NCI-H446 treated with DMSO at 0.1 percent for 48 hours (cell line): Measurements from ENCODE around the gene LTBP1.
A peak's percentile ranks its signal among the peaks of the same experiment; 100 is the strongest.
"Not testable (repeated sequence)": the region's sequence is repeated elsewhere in the genome, so short reads cannot be mapped to it uniquely, and the experiment has no call there.

Experiments used
- DNase-seq: peaks from one replicate; lab custom pipeline; 2025; lab: John Stamatoyannopoulos, UW

The LTBP1 gene

DNA sequence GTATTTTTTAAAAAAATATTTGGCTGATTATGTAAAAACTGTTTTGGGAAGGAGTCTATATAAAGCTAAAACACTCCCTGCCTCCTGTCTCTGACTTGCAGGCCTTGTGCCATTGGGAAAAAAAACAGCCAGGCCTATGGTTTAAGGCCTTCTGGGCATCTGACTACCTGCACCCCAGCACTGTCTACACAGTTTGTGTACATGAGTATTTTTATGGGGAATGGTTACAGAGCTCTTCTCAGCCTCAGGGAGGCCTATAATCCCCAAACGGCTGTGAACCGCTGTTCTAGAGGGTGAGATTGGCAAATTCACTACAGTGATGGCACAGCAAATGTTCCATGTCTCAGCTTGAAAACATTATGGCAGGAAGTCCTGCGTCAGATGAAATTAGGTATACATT is 96.1 kb downstream of the LTBP1 start:
- DNase-seq, result no peak

DNA sequence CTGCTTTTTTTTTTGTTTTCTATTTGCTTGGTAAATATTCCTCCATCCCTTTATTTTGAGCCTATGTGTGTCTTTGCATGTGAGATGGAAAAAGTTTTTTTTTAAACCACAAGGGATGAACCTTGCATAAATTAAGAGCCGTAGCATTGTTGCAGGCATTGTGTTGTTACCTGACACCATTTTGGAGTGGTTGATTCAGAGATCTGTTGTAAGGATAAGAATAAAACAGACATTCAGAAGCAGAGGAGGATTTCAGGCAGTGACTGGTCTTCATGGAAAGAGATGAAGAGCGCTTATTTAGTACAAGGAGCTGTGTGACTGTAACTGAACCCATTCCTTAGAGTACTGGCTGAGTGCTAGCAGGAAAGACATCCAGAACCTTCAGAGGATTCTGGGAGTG is 101.2 kb downstream of the LTBP1 start:
- DNase-seq, result no peak

DNA sequence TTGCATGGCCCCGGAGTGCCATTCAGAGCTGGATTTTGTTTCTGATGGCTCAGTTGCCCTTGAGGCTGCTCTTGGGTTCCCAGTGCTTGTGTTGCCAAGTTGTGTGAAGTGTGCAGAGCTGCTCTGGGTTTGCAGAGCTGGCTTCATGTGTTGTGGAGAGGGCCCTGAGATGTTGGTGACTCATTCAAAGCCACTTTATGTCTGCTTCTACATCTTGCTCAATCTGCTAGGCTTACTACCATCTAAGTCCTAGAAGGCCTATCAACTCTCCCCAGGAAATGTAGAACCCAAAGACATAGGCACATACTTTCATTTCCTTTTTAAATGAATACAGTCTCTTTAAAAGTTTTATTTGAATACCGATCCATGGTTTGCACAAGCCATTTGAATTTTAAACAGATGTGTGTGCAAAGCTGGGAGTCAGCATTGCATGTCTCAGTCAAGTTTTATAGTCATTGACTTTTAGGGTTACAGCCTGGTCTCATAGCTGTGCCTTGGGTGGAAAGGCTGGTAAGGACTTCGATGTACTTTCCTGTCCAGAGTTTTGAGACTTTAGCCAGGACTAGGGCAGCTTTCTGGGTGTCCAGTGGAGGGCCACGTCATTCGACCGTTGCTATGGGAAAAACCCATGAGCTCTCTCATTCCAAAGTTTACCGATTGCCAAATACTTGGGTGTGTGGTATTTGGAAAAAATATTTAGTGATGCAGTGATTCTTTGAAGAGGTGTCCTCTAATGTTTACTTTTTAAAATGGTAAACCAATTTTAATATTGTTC is 105.0 kb downstream of the LTBP1 start:
- no peak for DNase-seq

DNA sequence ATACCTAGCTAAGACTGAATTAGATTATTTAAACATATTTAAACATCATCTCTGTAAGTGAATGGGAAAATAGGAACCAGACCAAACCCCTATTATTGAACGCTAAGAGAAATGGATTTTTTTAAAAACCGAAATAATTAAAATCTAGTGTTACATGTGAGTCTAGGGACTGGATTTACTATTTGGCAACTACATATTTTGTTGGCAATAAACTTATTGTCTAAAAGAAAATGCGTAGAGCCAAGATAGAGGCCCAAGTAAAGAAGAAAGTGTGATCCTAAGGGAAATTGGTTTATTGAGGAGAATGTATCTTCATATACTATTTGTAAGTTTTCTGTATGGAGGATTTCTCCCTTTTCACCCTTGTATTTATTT is 105.6 kb downstream of the LTBP1 start:
- no peak for DNase-seq

DNA sequence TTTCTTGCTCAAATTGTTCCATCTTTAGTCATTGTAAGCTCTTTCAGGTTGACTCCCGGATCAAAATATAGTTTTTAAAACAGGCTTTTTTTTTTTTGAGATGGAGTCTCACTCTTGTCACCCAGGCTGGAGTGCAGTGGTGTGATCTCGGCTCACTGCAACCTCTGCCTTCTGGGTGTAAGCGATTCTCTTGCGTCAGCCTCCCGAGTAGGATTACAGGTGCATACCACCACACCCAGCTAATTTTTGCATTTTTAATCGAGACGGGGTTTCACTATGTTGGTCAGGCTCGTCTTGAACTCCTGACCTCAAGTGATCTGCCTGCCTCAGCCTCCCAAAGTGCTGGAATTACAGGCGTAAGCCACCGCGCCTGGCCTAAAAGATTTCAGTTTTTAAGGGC is 106.0 kb downstream of the LTBP1 start:
- not testable (repeated sequence) for DNase-seq

DNA sequence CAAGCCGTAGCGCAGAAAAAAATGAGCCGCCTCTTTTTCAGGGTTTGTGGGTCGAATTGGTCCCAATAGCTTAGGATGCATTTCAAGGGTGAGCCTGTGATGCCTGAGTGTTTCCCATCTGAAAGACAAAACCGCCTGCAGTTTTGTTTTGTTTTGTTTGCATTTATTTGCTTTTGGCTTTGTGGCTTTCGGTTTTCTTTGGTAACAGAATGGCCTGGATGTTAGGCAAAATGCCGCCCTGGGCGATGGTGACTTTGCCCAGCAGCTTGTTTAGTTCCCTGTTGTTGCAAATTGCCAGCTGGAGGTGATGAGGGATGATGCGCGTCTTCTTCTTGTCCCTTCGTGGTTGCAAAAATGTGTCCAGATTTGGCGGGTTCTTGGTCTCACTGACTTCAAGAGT is 109.4 kb downstream of the LTBP1 start:
- DNase-seq, result no peak

DNA sequence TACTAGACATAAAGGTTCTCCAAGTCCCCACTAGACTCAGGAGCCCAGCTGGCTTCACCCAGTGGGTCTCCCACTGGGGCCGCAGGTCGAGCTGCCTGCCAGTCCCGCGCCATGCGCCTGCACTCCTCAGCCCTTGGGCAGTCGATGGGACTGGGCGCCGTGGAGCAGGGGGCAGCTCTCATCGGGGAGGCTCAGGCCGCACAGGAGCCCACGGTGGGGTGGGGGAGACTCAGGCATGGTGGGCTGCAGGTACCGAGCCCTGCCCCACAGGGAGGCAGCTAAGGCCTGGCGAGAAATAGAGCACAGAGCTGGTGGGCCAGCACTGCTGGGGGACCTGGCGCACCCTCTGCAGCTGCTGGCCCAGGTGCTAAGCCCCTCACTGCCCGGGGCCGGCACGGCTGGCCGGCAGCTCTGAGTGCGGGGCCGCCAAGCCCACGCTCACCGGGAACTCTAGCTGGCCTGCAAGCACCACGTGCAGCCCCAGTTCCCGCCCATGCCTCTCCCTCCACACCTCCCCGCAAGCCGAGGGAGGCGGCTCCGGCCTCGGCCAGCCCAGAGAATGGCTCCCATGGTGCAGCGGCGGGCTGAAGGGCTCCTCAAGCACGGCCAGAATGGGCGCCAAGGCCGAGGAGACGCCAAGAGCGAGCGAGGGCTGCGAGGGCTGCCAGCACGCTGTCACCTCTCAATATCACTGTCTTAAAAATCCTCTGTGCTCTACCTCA is 110.7 kb downstream of the LTBP1 start:
- not testable (repeated sequence) for DNase-seq

DNA sequence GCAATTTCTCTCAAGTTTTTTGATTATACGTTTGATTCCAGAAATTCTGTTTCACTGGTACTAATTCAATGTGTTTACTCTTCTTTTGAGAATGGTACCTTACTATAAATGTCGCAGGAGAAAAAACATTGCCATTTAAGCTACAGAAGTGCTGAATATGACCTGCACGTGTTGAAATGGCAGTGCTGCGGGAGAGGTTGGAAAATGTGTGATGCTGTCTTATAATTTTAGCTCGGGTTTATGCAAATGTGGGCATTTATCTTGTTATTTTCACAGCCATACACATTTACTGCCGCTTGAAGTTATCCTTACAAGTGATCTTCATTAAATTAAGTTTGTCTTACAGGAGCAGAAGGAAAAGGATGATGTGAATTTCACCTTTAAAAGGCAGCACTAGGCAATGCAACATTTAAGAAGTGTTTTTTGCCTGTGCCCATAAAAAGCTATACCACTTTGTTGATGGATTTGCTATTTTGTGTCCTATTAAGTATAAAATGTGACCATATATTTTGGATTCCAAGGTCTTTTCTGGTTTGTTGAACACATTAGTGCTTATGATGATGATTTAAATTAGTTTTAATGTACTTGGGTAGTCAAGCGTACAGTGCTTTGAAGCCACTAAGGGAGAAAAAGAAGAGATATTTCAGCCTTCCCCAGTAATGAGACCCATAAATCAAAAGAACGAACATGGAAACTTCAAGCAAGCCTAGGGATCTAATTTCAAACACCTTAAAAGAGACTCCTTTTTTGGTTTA is 112.1 kb downstream of the LTBP1 start:
- peak; percentile 78 for DNase-seq

DNA sequence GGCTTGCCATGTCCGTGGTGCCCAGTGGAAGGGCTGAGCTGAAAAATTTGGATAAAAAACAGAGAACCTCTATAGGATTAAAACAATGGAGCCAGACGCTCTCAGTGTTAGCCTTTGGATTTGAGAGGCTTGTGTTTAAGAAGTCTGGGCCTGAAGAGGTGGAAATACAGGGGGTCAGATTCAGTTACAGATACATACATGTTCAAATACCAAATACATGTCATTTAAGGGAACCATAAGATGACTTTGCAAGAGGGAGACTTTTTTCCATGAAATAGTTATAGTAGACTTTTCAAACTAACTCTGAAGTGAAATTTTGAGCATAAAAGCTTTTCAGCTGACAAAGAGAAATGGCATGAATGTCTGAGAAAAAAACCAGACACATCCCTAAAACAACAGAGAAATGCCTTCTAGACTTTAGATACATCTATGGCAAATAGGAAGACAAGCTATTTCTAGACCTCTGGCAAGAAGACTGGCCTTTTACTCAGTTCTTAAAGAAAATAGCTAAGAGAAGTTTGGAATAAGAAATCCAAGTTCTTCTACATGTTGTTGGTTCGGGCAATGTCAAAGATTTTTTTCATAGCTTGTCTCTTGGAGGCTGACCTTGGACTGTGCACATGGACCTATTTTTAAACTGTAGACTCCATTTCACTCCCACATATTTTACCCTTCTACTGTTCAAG is 112.9 kb downstream of the LTBP1 start:
- DNase-seq, result no peak

DNA sequence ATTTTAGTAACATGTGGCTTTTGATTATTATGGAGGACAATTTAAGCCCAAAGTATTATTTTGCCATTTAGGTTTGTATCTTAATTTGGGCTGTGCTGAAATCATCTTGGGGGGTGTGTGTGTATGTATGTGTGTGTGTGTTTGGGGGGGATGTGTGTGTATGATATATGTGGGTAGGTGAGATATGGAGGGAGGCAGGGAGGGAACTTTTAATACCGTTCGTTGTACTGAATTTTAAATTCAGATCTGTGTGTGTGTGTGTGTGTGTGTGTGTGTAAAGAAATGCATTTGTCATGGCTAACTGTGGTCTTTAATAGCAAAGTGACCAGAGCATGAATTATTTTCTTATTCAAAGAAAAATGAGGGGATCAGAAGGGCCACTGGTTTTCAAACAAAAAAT is 113.7 kb downstream of the LTBP1 start:
- no peak for DNase-seq

DNA sequence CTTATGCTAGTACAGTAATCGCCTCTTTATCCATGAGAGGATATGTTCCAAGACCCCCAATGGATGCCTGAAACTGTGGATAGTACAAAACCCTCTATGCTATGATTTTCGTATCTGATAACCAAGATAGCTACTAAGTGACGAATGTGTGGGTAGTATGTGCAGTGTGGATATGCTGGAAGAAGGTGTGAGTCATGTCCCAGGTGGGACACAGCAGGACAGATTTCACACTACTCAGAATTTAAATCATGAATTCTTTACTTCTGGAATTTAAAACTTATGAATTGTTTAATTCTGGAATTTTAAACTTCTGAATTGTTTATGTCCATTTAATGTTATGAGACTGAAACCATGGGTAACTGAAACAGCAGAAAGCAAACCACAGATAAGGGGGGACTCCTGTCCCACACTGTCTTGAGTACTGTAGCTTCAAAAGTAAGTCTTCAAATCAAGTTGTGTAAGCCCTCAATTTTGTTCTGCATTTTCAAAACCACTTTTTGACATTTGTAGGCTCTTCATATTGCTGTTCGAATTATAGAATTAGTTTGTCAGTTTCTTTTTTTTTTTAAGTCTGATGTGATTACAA is 116.0 kb downstream of the LTBP1 start:
- no peak for DNase-seq

DNA sequence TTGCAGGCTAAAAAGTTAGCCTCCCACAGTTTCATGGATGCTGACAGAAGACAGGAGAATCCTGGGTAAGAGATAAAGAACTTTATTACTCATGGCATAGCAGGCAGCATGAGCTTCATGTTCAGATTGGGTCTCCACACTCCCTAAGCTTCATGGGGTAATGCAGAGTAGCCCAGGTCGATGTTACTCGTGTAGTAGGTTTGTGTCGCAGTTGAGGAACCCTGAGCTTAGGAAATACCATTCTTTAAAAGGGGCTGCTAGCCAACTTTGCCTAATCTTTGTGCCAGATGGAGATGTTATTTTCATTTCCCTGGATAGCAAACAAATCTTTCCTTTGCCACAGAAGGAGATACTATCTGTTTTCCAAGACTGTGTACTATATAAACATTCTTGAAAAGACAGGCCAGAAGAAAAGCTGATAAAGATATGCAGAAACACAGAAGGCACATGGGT is 117.6 kb downstream of the LTBP1 start:
- no peak for DNase-seq

DNA sequence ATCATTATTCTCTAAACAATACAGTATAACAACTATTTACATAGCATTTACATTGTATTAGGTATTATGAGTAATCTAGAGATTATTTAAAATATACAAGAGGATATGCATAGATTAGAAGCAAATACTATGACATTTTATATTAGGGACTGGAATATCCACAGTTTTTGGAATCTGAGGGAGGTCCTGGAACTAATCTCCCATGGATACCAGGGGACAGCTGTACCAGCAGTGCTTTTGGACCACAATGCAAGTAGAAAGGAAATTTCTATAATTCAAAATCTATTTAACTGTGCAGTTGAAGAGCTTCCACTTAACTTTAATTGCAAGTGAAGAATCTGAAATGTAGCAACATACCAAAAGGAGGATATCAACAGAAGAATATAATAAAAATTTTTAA is 120.8 kb downstream of the LTBP1 start:
- no peak for DNase-seq

DNA sequence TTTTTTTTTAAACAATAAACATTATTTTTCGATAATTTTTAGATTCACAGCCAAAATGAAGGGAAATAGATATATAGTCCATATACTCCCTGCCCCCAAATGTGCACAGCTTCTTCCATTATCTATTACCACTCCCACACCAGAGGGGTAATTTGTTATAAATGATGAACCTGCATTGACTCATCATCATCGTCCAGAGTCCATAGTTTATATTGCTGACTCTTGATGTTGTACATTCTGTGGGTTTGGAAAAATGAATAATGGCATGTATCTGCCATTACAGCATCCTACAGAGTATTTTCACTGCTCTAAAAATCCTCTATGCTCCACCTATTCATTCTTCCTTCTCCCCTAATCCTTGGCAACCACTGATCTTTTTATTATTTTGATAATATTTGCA is 121.5 kb downstream of the LTBP1 start:
- DNase-seq, result no peak

DNA sequence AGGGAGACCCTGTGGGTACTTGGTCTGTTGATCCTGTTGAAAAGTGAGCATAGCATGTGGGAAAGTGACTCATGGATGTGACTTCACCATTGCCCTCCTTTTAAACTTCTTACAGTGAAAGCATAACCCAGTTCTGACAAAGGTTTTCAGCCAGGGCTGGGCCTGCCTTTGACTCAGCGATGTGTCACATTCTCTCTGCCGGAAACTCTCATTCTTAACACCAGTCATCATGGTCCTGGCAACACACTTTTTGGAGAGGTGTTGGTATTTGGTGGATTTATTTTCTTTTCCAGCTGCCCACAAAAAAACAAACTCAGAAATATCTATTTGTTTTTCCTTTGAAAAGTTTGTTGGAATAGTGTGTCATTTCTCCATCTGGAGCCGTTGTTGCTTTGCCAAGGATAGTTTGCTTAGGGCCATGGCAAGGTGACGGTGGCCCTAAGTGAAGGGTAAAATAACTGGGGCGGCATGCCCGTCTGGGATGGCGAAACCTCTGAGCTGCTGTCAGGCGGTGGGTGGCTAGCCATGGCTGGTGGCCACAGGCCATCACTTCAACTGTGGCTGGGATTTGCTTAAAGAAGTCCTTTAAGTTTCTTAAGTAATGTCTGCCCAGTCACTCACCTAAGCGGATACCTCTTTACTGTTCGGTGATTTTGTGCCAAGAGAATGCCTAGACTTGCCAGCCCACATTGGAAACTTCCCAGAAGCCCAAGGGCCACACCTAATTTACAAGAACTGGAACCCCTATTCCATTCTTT is 123.3 kb downstream of the LTBP1 start:
- peak; percentile 51 for DNase-seq

DNA sequence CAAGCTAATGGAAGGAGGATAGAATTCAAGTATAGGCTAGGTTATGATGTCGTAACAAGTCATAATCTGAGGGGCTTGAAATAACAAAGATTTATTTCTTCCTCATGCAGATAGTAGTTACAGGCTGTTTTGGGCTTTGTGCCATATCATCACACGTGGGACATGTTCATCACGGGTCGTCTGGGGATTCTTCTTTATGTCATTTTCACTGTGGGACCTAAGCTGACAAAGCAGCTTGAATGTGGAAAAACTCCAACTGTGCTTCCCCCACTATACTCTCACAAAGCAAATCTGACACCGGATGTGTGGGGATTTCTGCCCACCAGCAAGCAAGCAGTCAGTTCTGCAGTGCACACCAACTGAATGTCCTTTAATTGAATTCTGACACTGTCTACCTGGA is 124.8 kb downstream of the LTBP1 start:
- no peak for DNase-seq

DNA sequence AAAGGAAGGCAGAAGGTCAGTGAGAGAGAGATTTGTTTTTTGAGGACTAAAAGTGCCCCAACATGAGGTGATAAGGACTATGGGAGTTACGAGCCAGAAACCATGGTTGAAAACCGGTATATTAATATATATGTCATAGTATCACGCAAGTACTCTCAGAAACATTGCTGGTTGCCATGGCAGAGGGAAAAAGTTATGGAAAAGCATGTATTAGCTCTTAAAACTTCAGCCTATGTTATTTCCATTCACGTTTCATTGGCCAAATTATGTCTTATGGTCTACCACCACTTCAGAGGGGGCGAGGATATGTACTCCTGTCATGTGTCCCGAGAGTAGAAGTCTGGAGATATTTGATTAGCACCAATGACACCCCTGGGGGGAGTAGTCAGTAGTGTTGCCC is 125.9 kb downstream of the LTBP1 start:
- DNase-seq, result no peak

DNA sequence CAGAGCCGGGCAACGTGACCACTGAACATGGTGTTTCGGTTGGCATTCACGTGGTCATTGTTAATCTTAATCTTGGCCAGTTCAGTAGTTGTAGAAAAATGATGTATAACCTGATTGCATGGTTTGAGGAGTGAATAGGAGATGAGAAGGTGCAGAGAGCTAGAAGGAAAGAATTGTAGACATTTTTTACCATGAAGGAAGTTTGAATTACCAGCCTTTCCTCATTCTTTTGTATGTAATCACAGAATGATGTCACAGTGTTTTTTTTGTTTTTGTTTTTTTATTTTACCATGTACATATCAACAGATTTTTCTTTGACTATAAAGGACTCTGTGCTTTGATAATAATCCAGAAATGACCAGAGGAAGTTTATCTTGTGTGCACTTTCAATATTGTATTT is 126.3 kb downstream of the LTBP1 start:
- no peak for DNase-seq

DNA sequence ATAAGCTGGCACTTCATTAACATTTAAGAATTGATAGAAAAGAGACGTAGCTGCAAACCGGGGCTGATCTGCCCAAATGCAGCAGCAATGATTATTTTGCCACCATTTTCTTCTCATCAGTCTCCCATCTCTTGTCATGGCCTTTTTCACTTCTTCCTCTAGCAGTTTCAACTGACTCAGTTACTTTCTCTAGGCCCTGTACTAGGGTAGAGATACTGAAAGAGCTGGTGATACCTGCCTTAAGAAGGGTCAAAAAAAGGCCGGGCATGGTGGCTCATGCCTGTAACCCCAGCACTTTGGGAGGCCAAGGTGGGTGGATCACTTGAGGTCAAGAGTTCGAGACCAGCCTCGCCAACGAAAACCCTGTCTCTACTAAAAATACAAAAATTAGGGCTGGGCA is 127.4 kb downstream of the LTBP1 start:
- DNase-seq, result no peak

DNA sequence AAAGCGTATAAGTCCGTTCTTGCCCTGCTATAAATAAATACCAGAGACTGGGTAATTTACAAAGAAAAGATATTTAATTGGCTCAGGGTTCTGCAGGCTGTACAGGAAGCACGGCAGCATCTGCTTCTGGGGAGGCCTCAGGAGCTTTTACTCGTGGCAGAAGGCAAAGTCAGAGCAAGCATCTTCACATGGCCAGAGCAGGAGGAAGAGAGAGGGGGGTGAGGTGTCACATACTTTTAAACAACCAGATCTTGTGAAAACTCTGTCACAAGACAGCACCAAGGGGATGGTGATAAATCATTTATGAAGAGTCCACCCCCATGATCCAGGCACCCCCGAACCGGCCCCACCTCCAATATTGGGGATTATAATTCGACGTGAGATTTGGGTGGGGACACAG is 130.6 kb downstream of the LTBP1 start:
- no peak for DNase-seq

DNA sequence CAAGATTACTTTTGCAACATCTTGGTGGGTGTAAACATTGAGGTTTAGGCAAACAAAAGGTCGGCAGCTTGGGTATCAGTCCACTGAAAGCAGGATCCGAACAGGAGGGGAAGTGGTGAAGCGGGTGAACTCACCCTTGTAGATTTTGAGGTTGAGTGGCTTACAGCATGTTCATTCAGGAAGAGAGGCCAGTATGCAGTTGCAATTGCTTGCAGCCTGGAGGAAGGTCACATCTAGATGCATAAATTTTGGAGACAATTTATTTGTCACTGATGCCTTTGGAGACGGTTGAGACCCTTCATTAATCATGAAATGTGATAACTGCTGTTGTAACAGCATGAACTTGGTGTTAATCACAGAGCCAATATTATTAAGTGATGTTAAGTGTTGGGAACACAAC is 131.1 kb downstream of the LTBP1 start:
- no peak for DNase-seq
